IMR-90 (cell line): ENCODE measurements around the gene MBOAT2. TPM values are rescaled to one million over a fixed set of nuclear protein-coding genes. Genes with fewer than 3 reads are reported as not detected.

Experiments
- CEBPB ChIP-seq: IDR thresholded peaks from 2 replicates; pipeline ENCODE4 v1.6.1; 2012; ENCODE audit warnings: low read depth, low read length, improper control_type of control experiment
- MAFK ChIP-seq: IDR thresholded peaks from 2 replicates; pipeline ENCODE4 v1.6.1; 2012; ENCODE audit warnings: low read depth, low read length, improper control_type of control experiment
- NFE2L2 ChIP-seq: fragments of 150-350 bp; IDR thresholded peaks from 2 replicates; pipeline ENCODE4 v1.6.1; 2016; ENCODE audit warnings: low read depth, mild to moderate bottlenecking, low read length
- RFX5 ChIP-seq: IDR thresholded peaks from 2 replicates; pipeline ENCODE4 v1.8.0; 2012; ENCODE audit warnings: low read depth, mild to moderate bottlenecking, low read length, moderate library complexity
- polyA plus RNA-seq, 3 experiments: library from polyadenylated mRNA; depleted of rRNA; stranded (reverse); fragments of >200 nt; gene quantifications; 2 replicates each; pipeline ENCODE4 v1.2.3, GENCODE V29; 2012; ENCODE audit warnings: low replicate concordance in 1 of 3
- total RNA-seq: library from RNA; depleted of rRNA; stranded (reverse); fragments of >200 nt; gene quantifications from 2 replicates; pipeline ENCODE4 v1.2.3, GENCODE V29; 2012
- TF ChIP-seq, protein P1 (sequence below): fragments of 150-350 bp; IDR thresholded peaks from 2 replicates; pipeline ENCODE4 v1.6.1; 2017; ENCODE audit warnings: mild to moderate bottlenecking, antibody characterized with exemption, low read length, low read depth

The MBOAT2 gene
- total and polyA plus RNA-seq, 2 of the 4 experiments (the other 2 are of a cell fraction): 33.9 to 102 TPM

DNA sequence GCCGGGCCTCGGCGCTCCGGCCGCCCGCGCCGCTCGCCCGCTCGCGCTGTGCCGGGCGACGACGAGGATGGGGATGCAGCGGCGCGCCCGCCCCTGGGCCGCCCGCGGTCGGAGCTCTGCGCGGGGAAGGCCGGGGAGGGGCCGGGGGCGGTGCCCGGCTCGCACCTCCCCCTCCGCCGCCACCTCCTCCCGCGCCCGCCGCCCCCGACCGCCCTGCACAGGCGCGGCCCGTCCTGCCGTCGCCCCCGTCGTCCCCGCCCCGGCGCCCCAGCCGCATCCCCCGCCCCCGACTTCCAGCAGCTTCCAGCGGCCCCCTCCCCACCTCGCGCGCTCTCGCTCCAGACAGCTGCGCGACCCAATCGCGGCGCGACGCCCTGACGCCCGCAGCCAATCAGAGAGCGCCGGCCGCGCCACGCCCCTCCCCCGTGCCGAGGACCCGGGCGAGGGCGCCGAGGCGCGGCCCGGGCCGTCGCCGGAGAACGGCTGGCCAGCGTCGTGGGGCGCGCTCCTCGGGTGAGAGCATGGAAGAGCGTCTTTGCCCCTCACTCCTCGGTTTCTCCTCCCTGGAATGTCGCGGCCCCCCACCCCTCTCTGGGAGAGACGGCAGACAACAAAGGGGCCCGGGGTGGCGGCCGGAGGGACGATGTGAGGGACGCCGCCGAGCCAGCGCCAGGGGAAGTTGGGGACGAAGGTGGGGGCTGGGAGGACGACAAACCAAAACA lies at the start of gene MBOAT2 (continued):
- TF ChIP-seq, protein P1, sequence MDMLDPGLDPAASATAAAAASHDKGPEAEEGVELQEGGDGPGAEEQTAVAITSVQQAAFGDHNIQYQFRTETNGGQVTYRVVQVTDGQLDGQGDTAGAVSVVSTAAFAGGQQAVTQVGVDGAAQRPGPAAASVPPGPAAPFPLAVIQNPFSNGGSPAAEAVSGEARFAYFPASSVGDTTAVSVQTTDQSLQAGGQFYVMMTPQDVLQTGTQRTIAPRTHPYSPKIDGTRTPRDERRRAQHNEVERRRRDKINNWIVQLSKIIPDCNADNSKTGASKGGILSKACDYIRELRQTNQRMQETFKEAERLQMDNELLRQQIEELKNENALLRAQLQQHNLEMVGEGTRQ: peak; percentile 52; the same call in 1 of the 2 replicates
- TF ChIP-seq CEBPB (no peak), NFE2L2 (no peak), RFX5 (no peak), MAFK (no peak)
